ES-I3 (cell line): Measurements from ENCODE around the gene PDE7B.

Source experiments
- H3K36me3 ChIP-seq: 2 replicates; pipeline ENCODE4 v1.6.1; 2013; ENCODE audit warnings: mild to moderate bottlenecking, low read length, control low read depth, moderate library complexity; ENCODE audit not compliant: insufficient read depth
- H3K4me1 ChIP-seq: 2 replicates; pipeline ENCODE4 v1.6.1; 2013; ENCODE audit warnings: mild to moderate bottlenecking, control low read depth, low read length; ENCODE audit not compliant: insufficient read depth
- H3K9ac ChIP-seq: 2 replicates; pipeline ENCODE4 v1.6.1; 2013; ENCODE audit warnings: low read depth, mild to moderate bottlenecking, low read length, moderate library complexity
- H3K9me3 ChIP-seq: 2 replicates; pipeline ENCODE4 v1.6.1; 2013; ENCODE audit warnings: mild to moderate bottlenecking, low read length, moderate library complexity; ENCODE audit not compliant: control insufficient read depth, insufficient read depth

PDE7B gene

GRCh38 chr6:135851442-135852271 lies at the start of gene PDE7B:
PDE7B (plus strand) TSS chr6:135851701.
- H3K9ac ChIP-seq = no peak within 1 kb of the TSS
- H3K4me1 ChIP-seq = peaks cover 19% of the 10 kb centered on the region
- no peaks in the 10 kb centered on the region for H3K36me3 ChIP-seq
- H3K9me3 ChIP-seq = no peaks in the 10 kb centered on the region

- H3K9me3 ChIP-seq = no peaks in the 10 kb centered on the region
- no peaks in the 10 kb centered on the region for H3K4me1 ChIP-seq
- H3K36me3 ChIP-seq = no peaks in the 10 kb centered on the region
- H3K9ac ChIP-seq = no peak overlapping the region
Measured at GRCh38 chr6:135801755-135802465, 49.6 kb upstream of the PDE7B start.

GRCh38 chr6:135810486-135810885 lies 41.0 kb upstream of the PDE7B start:
- Histone ChIP-seq H3K9me3 (no peaks in the 10 kb centered on the region; the same call in 1 of the 2 replicates), H3K9ac (no peak overlapping the region), H3K36me3 (no peaks in the 10 kb centered on the region; the same call in 1 of the 2 replicates), H3K4me1 (peaks cover 5% of the 10 kb centered on the region; the same call in 1 of the 2 replicates)

DNA sequence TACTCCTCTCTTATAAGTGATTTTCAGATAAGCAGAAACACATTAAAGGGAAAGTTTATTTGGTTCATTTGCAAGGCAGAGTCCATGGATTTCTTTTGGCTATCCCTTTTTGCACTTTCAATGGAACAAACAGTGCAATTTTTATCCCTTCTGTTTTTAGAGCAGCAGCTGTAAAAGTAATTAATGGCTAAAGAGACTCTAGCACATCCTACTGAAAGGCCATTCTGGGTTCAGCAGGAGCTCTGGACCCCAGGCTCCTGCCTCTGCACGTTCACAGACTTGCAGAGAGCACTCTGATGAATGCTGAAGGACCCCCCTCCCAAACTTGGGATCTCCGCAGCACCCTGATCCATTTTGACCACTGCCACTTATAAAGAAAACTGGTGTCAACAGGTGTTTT lies 40.3 kb upstream of the PDE7B start:
- no peaks in the 10 kb centered on the region; the same call in 1 of the 2 replicates for H3K9me3 ChIP-seq
- H3K36me3 ChIP-seq = no peaks in the 10 kb centered on the region; the same call in 1 of the 2 replicates
- H3K4me1 ChIP-seq = peaks cover 6% of the 10 kb centered on the region; the same call in 1 of the 2 replicates
- H3K9ac ChIP-seq = no peak overlapping the region

DNA sequence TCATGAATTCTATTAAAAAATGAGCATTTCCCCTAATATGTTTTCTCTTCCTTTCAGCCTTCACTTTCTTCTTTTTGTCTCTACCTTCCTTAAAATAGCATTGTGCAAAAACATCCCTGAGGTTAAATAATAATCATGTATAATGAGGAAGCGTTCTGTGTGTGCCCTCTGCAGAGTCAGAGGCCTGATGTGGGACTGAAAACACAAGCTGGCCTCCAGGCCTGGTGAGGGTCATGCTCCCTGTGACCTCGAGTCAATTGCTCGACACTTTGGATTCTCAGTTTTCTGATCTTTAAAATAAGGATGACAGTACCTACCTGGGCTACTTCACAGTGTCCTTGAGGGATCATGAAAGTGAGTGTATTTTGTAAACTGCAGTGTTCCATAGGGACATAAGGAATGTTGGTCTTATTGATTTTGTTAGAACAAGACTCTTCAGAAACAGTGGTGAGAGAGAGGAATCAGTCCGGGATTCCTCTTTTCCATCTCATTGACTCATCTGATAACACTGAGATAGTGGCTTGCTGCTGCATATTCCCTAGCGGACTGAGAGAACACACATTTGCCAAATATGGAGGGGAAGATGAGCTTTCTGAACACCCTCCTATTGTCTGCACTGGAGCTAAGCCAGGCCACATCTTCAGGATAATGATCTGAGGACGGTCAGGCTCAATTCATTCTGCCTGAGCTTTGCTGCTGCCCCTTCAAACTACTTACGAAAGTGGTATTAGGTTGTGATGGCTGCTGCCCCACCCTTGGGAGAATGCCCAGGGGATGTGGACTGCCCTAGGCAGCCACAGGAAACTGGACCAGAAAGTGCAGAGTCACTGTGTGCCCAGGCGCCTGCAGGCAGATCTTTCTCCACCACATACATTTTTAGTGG lies 39.6 kb upstream of the PDE7B start:
- Histone ChIP-seq H3K36me3 (no peaks in the 10 kb centered on the region; the same call in 1 of the 2 replicates), H3K9me3 (no peaks in the 10 kb centered on the region; the same call in 1 of the 2 replicates), H3K9ac (no peak overlapping the region), H3K4me1 (peaks cover 9% of the 10 kb centered on the region; the same call in 1 of the 2 replicates)

- Histone ChIP-seq H3K4me1 (peaks cover 9% of the 10 kb centered on the region; the same call in 1 of the 2 replicates), H3K9ac (no peak overlapping the region), H3K36me3 (no peaks in the 10 kb centered on the region; the same call in 1 of the 2 replicates), H3K9me3 (no peaks in the 10 kb centered on the region; the same call in 1 of the 2 replicates)
Measured at GRCh38 chr6:135813401-135813800, 38.1 kb upstream of the PDE7B start.

DNA sequence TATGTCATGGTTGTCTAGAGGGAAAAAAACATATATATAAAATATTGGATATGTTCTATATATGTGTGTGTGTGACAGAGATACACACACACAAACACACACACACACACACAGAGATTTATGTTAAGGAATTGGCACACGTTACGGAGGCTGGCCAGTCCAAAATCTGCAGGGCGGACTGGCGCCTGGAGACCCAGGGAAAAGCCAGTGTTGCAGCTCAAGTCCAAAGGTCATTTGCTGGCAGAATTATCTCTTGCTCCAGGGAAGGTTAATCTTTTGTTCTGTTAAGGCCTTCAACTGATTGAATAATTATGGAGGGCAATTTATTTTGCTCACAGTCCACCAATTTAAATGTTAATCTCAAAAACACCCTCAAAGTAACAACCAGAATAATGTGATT lies 37.5 kb upstream of the PDE7B start:
- no peaks in the 10 kb centered on the region; the same call in 1 of the 2 replicates for H3K9me3 ChIP-seq
- no peak overlapping the region for H3K9ac ChIP-seq
- H3K4me1 ChIP-seq = peaks cover 9% of the 10 kb centered on the region; the same call in 1 of the 2 replicates
- no peaks in the 10 kb centered on the region; the same call in 1 of the 2 replicates for H3K36me3 ChIP-seq

GRCh38 chr6:135815216-135815615 lies 36.3 kb upstream of the PDE7B start:
- Histone ChIP-seq H3K36me3 (no peaks in the 10 kb centered on the region; the same call in 1 of the 2 replicates), H3K9ac (no peak overlapping the region), H3K4me1 (peaks cover 9% of the 10 kb centered on the region; the same call in 1 of the 2 replicates)

GRCh38 chr6:135817035-135817434 lies 34.5 kb upstream of the PDE7B start:
- no peaks in the 10 kb centered on the region; the same call in 1 of the 2 replicates for H3K9me3 ChIP-seq
- H3K4me1 ChIP-seq = peaks cover 9% of the 10 kb centered on the region; the same call in 1 of the 2 replicates
- no peak overlapping the region for H3K9ac ChIP-seq
- no peaks in the 10 kb centered on the region; the same call in 1 of the 2 replicates for H3K36me3 ChIP-seq

More at GRCh38 chr6:135815216-135815615, 36.3 kb upstream of the PDE7B start:
- no peaks in the 10 kb centered on the region; the same call in 1 of the 2 replicates for H3K9me3 ChIP-seq

GRCh38 chr6:135819665-135820064 lies 31.8 kb upstream of the PDE7B start:
- H3K4me1 ChIP-seq = peaks cover 9% of the 10 kb centered on the region; the same call in 1 of the 2 replicates
- H3K36me3 ChIP-seq = no peaks in the 10 kb centered on the region
- H3K9ac ChIP-seq = no peak overlapping the region
- H3K9me3 ChIP-seq = no peaks in the 10 kb centered on the region

GRCh38 chr6:135820340-135820739 lies 31.2 kb upstream of the PDE7B start:
- Histone ChIP-seq H3K9ac (no peak overlapping the region), H3K36me3 (no peaks in the 10 kb centered on the region), H3K9me3 (peaks cover 4% of the 10 kb centered on the region; the same call in 1 of the 2 replicates), H3K4me1 (peaks cover 4% of the 10 kb centered on the region; the same call in 1 of the 2 replicates)

GRCh38 chr6:135823851-135824250 lies 27.6 kb upstream of the PDE7B start:
- no peaks in the 10 kb centered on the region for H3K36me3 ChIP-seq
- H3K9me3 ChIP-seq = peaks cover 4% of the 10 kb centered on the region; the same call in 1 of the 2 replicates
- H3K4me1 ChIP-seq = 0 out of 2 replicates have a peak, but pooled peaks cover 4% of the 10 kb centered on the region
- H3K9ac ChIP-seq = no peak overlapping the region

DNA sequence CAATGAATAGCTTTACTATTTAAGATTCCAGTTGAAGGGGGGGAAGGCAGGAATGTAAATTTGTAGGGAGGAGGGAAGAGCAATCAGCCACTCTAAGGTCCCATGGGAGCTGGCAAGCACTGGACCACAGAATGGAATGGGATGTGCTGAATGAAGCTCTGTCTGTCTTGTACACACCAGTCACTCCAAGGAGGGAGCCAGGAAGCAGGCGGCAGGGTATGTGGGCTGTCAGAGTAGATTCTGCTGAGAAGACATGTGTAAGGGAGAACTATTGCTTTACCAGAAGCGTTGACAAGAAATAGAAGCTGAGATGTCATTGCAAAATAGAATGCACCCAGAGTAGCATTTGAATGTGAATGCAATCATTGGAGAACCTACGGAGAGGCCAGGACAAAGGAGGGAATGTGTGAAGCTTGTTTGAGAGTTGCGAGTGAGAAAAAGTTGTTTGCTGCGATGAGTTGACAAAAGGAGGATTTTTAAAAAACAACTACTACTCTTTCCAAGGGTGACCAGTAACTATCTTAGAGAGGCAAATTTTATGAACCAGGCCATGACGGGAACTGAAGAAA lies 25.2 kb upstream of the PDE7B start:
- Histone ChIP-seq H3K4me1 (0 out of 2 replicates have a peak, but pooled peaks cover 4% of the 10 kb centered on the region), H3K9ac (no peak overlapping the region), H3K36me3 (no peaks in the 10 kb centered on the region), H3K9me3 (peaks cover 4% of the 10 kb centered on the region; the same call in 1 of the 2 replicates)
